Calu3 (cell line): ENCODE data around the gene LILRA6. TPM values are rescaled to one million over a fixed set of nuclear protein-coding genes. Genes with fewer than 3 reads are reported as not detected.
"Not testable (repeated sequence)": the region's sequence is repeated elsewhere in the genome, so short reads cannot be mapped to it uniquely, and the experiment has no call there.

ENCODE experiments used
- BruUV-seq: library from RNA; stranded (reverse); fragments of 400-500 nt; replicated peaks from 2 replicates; lab custom pipeline; 2021; lab: Mats Ljungman, UMichigan
- CTCF ChIA-PET: fragments of 300-600 bp; sonication (Branson Sonifier 250); formaldehyde crosslinking; loops from one replicate; lab custom pipeline; 2022; ENCODE audit warnings: antibody characterized with exemption; lab: Charles Lee
- DNase-seq: peaks from one replicate; pipeline ENCODE4 v3.0.0; 2022
- H3K27ac Mint-ChIP-seq: one replicate; pipeline ENCODE4 v1.8.0; 2022; ENCODE audit warnings: mixed read lengths; ENCODE audit not compliant: unreplicated experiment
- H3K27me3 Mint-ChIP-seq: one replicate; pipeline ENCODE4 v1.8.0; 2022; ENCODE audit warnings: mixed read lengths; ENCODE audit not compliant: unreplicated experiment
- H3K36me3 Mint-ChIP-seq: one replicate; pipeline ENCODE4 v1.8.0; 2022; ENCODE audit warnings: mild to moderate bottlenecking, moderate library complexity, mixed read lengths; ENCODE audit not compliant: insufficient read depth, unreplicated experiment
- H3K4me1 Mint-ChIP-seq: one replicate; pipeline ENCODE4 v1.8.0; 2022; ENCODE audit warnings: mild to moderate bottlenecking, low read depth, mixed read lengths; ENCODE audit not compliant: unreplicated experiment
- H3K4me3 Mint-ChIP-seq: one replicate; pipeline ENCODE4 v1.8.0; 2022; ENCODE audit warnings: mild to moderate bottlenecking, low read depth, moderate library complexity, mixed read lengths; ENCODE audit not compliant: unreplicated experiment
- H3K9me3 Mint-ChIP-seq: one replicate; pipeline ENCODE4 v1.8.0; 2022; ENCODE audit warnings: low read depth, mixed read lengths; ENCODE audit not compliant: unreplicated experiment
- CTCF ChIP-seq: fragments of 200-600 bp; IDR thresholded peaks from one replicate; pipeline ENCODE4 v1.8.0; 2022; ENCODE audit warnings: antibody characterized with exemption; ENCODE audit not compliant: unreplicated experiment
- intact Hi-C: fragments of 100-400 bp; cut with micrococcal nuclease; formaldehyde crosslinking; loops from one replicate; pipeline ENCODE4 v1.10.0; 2022; ENCODE audit not compliant: unreplicated experiment
- total RNA-seq: library from RNA; stranded (reverse); gene quantifications from 2 replicates; pipeline ENCODE4 v1.2.3, GENCODE V29; 2022

LILRA6 gene
- total RNA-seq, 1 experiment from 2014 or later = not detected

- no peaks in the 10 kb centered on the region for H3K36me3 Mint-ChIP-seq
- H3K27ac Mint-ChIP-seq = no peak overlapping the region
- H3K9me3 Mint-ChIP-seq = peaks cover 3% of the 10 kb centered on the region
- H3K4me3 Mint-ChIP-seq = no peak overlapping the region
- intact Hi-C loops = no loop called here
- CTCF ChIA-PET = no interaction called here
- peaks cover 20% of the 10 kb centered on the region for H3K4me1 Mint-ChIP-seq
- no peak for DNase-seq
- peaks cover 84% of the 10 kb centered on the region for H3K27me3 Mint-ChIP-seq
- no TSS peak for BruUV-seq
- TF ChIP-seq CTCF = no peak
Observed at GRCh38 chr19:54233941-54234340, 8.6 kb downstream of the LILRA6 start.

GRCh38 chr19:54231077-54231931 lies 11.3 kb downstream of the LILRA6 start:
- peak; percentile 95 for DNase-seq
- H3K36me3 Mint-ChIP-seq = no peaks in the 10 kb centered on the region
- H3K4me1 Mint-ChIP-seq = peaks cover 20% of the 10 kb centered on the region
- intact Hi-C loops = loop anchor here (1.0 kb wide), 3 partner anchors 21 to 63 kb away; partner anchors contain the start of gene TMC4
- no TSS peak for BruUV-seq
- peak; percentile 95 for TF ChIP-seq CTCF
- no peak overlapping the region for H3K4me3 Mint-ChIP-seq
- peaks cover 3% of the 10 kb centered on the region for H3K9me3 Mint-ChIP-seq
- peaks cover 74% of the 10 kb centered on the region for H3K27me3 Mint-ChIP-seq
- no peak overlapping the region for H3K27ac Mint-ChIP-seq
- CTCF ChIA-PET = interaction anchor here (1.0 kb wide), 1 partner anchor 42 kb away, joined by 3 read pairs; the partner anchor contains the start of gene MBOAT7

- no peak for TF ChIP-seq CTCF
- Mint-ChIP-seq H3K36me3 (no peaks in the 10 kb centered on the region), H3K9me3 (peaks cover 3% of the 10 kb centered on the region), H3K27ac (no peak overlapping the region), H3K27me3 (peaks cover 74% of the 10 kb centered on the region), H3K4me3 (no peak overlapping the region), H3K4me1 (peaks cover 20% of the 10 kb centered on the region)
- BruUV-seq = no TSS peak
- CTCF ChIA-PET = interaction anchor here (0.7 kb wide), 1 partner anchor 86 kb away, joined by 3 read pairs; no protein-coding TSS in a partner anchor
- DNase-seq = no peak
- intact Hi-C loops = no loop called here
Observed at GRCh38 chr19:54230031-54230430, 12.6 kb downstream of the LILRA6 start.

- H3K27me3 Mint-ChIP-seq = peaks cover 74% of the 10 kb centered on the region
- no peak overlapping the region for H3K4me3 Mint-ChIP-seq
- no peak overlapping the region for H3K27ac Mint-ChIP-seq
- no peaks in the 10 kb centered on the region for H3K36me3 Mint-ChIP-seq
- BruUV-seq = no TSS peak
- no peak for DNase-seq
- TF ChIP-seq CTCF = no peak
- peaks cover 20% of the 10 kb centered on the region for H3K4me1 Mint-ChIP-seq
- intact Hi-C loops = no loop called here
- CTCF ChIA-PET = interaction anchor here (0.5 to 0.7 kb wide), 4 partner anchors 87 to 661 kb away, joined by 3 to 12 read pairs (median 4); no protein-coding TSS in a partner anchor
- H3K9me3 Mint-ChIP-seq = peaks cover 2% of the 10 kb centered on the region
Observed at GRCh38 chr19:54229146-54229545, 13.4 kb downstream of the LILRA6 start.

GRCh38 chr19:54224619-54225018 lies 18.0 kb downstream of the LILRA6 start:
- peaks cover 77% of the 10 kb centered on the region for H3K27me3 Mint-ChIP-seq
- H3K9me3 Mint-ChIP-seq, DNase-seq, CTCF ChIA-PET, intact Hi-C loops, H3K4me3 Mint-ChIP-seq, BruUV-seq, H3K4me1 Mint-ChIP-seq, H3K36me3 Mint-ChIP-seq, H3K27ac Mint-ChIP-seq: not testable (repeated sequence)

- DNase-seq, H3K4me1 Mint-ChIP-seq, CTCF ChIA-PET, H3K9me3 Mint-ChIP-seq, H3K36me3 Mint-ChIP-seq, H3K4me3 Mint-ChIP-seq, BruUV-seq, H3K27ac Mint-ChIP-seq: not testable (repeated sequence)
- intact Hi-C loops = loop anchor here (2.0 kb wide), 1 partner anchor 23 kb away; no protein-coding TSS in a partner anchor
- H3K27me3 Mint-ChIP-seq = peaks cover 74% of the 10 kb centered on the region
Observed at GRCh38 chr19:54223937-54224281, 18.7 kb downstream of the LILRA6 start.
